Testis (tissue), 3 donors: ENCODE measurements around the gene ADORA1. TPM values are rescaled to one million over a fixed set of nuclear protein-coding genes. Genes with fewer than 3 reads are reported as not detected.

Experiments
- DNase-seq: peaks from one replicate; pipeline ENCODE4 v3.0.0-alpha.2; 2019
- H3K27ac ChIP-seq, 2 donors: fragments of 200-600 bp; sonication (generic); one replicate each; pipeline ENCODE4 v1.5.1; 2019
- H3K27me3 ChIP-seq: fragments of 200-600 bp; sonication (generic); one replicate; pipeline ENCODE4 v1.5.1; 2019
- H3K36me3 ChIP-seq: fragments of 200-600 bp; sonication (generic); one replicate; pipeline ENCODE4 v1.5.1; 2017; ENCODE audit warnings: low read depth; ENCODE audit errors: missing control alignments
- H3K4me1 ChIP-seq: fragments of 200-600 bp; sonication (generic); one replicate; pipeline ENCODE4 v1.5.1; 2019
- H3K4me3 ChIP-seq, 2 donors: fragments of 200-600 bp; sonication (generic); one replicate each; pipeline ENCODE4 v1.5.1; 2017 to 2019
- H3K9me3 ChIP-seq: fragments of 200-600 bp; sonication (generic); one replicate; pipeline ENCODE4 v1.5.1; 2017
- CTCF ChIP-seq, 3 experiments: fragments of 450-650 bp in 2 of 3; fragments of 200-600 bp in 1 of 3; sonication (generic) in 1 of 3; IDR thresholded peaks; one replicate each; pipeline ENCODE4 v1.5.1; 2016 to 2019; ENCODE audit warnings: antibody characterized with exemption in 3 of 3, mild to moderate bottlenecking in 2 of 3, moderate library complexity in 1 of 3
- POLR2A ChIP-seq: fragments of 450-650 bp; IDR thresholded peaks from one replicate; pipeline ENCODE4 v1.6.1; 2017; ENCODE audit warnings: antibody characterized with exemption, mild to moderate bottlenecking, moderate library complexity
- WGBS, 2 donors: methylation state at CpG; one replicate each; pipeline ENCODE4 v1.1.5; 2018; 5-methylcytosine and 5-hydroxymethylcytosine counted together
- intact Hi-C: fragments of 100-400 bp; cut with DNase I; formaldehyde crosslinking; loops from one replicate; pipeline ENCODE4 v1.15.1; 2023; ENCODE audit warnings: low total_unique reads
- polyA plus RNA-seq: library from polyadenylated mRNA; stranded (reverse); fragments of 350-450 nt; fragmentation: Illumina TruSeq; extraction: RNeasy Lipid Tissue Mini Kit (QIAGEN cat#74804); gene quantifications from one replicate; pipeline ENCODE4 v1.2.3, GENCODE V29; 2014; ENCODE audit warnings: low read depth, low replicate concordance; ENCODE audit not compliant: insufficient read depth
- total RNA-seq, 2 donors: library from RNA; depleted of rRNA; stranded (reverse); fragments of >200 nt; gene quantifications; one replicate each; pipeline ENCODE4 v1.2.3, GENCODE V29; 2016

ADORA1 gene
- total and polyA plus RNA-seq, 3 donors from 2014 or later: 43.2 to 68.6 (median 61.9) TPM

GRCh38 chr1:203091761-203092330 lies 35.7 kb upstream of the ADORA1 start:
- H3K9me3 ChIP-seq: no peaks in the 10 kb centered on the region
- TF ChIP-seq CTCF (IDR thresholded peaks at IDR 0.05) (no peak), POLR2A (no peak)
- DNase-seq: no peak
- H3K36me3 ChIP-seq: no peaks in the 10 kb centered on the region
- H3K27me3 ChIP-seq: no peaks in the 10 kb centered on the region
- peaks cover 11% of the 10 kb centered on the region for H3K4me1 ChIP-seq
- H3K27ac ChIP-seq: peak overlapping the region in 1 of 2 donors; percentile 30
- H3K4me3 ChIP-seq: no peak overlapping the region
- intact Hi-C loops: no loop called here
- 78 to 81% methylated on average over 6 of the region's 6 CpGs for WGBS, 2 donors

- intact Hi-C loops: no loop called here
- 78 to 96% methylated on average over 1 of the region's 1 CpG for WGBS, 2 donors
- no peaks in the 10 kb centered on the region for H3K36me3 ChIP-seq
- TF ChIP-seq CTCF (IDR thresholded peaks at IDR 0.05) (no peak), POLR2A (no peak)
- H3K4me3 ChIP-seq: no peak overlapping the region
- peaks cover 11% of the 10 kb centered on the region for H3K4me1 ChIP-seq
- H3K27me3 ChIP-seq: no peaks in the 10 kb centered on the region
- no peaks in the 10 kb centered on the region for H3K9me3 ChIP-seq
- no peak for DNase-seq
- H3K27ac ChIP-seq: no peak overlapping the region
Measured at GRCh38 chr1:203093754-203094410, 33.6 kb upstream of the ADORA1 start.

- no peak overlapping the region for H3K27ac ChIP-seq
- intact Hi-C loops: no loop called here
- no peak for DNase-seq
- no peaks in the 10 kb centered on the region for H3K9me3 ChIP-seq
- H3K36me3 ChIP-seq: no peaks in the 10 kb centered on the region
- H3K4me1 ChIP-seq: peaks cover 13% of the 10 kb centered on the region
- WGBS, 2 donors: 90 to 98% methylated on average over 1 of the region's 1 CpG
- TF ChIP-seq CTCF (IDR thresholded peaks at IDR 0.05) (no peak), POLR2A (no peak)
- H3K27me3 ChIP-seq: no peaks in the 10 kb centered on the region
- no peak overlapping the region for H3K4me3 ChIP-seq
Measured at GRCh38 chr1:203095061-203095690, 32.4 kb upstream of the ADORA1 start.

GRCh38 chr1:203096566-203096965 lies 31.0 kb upstream of the ADORA1 start:
- Histone ChIP-seq H3K27ac (no peak overlapping the region), H3K36me3 (no peaks in the 10 kb centered on the region), H3K4me1 (peaks cover 7% of the 10 kb centered on the region), H3K27me3 (no peaks in the 10 kb centered on the region), H3K9me3 (no peaks in the 10 kb centered on the region), H3K4me3 (no peak overlapping the region)
- intact Hi-C loops: no loop called here
- TF ChIP-seq POLR2A (no peak), CTCF (IDR thresholded peaks at IDR 0.05) (no peak)
- DNase-seq: no peak
